HCT116 (cell line): ENCODE results near the gene CDC42BPB. TPM values are rescaled to one million over a fixed set of nuclear protein-coding genes. Genes with fewer than 3 reads are reported as not detected.

ENCODE experiments used
- ATAC-seq: fragments of 200-7000 bp; cut with Tn5 transposase; 2 replicates; pipeline ENCODE4 v1.9.1; 2020; ENCODE audit warnings: mild to moderate bottlenecking, moderate library complexity
- BruUV-seq: library from RNA; stranded (reverse); fragments of 400-500 nt; replicated peaks from 2 replicates; lab custom pipeline; 2021; lab: Mats Ljungman, UMichigan
- CTCF ChIA-PET: fragments of 300-600 bp; sonication (Branson Sonifier 250); formaldehyde crosslinking; loops from one replicate; lab custom pipeline; 2021; ENCODE audit warnings: antibody characterized with exemption; lab: Charles Lee
- POLR2A ChIA-PET: fragments of 300-600, 350-600 bp; sonication (Branson Sonifier 250); formaldehyde crosslinking; loops from one replicate; lab custom pipeline; 2021; ENCODE audit warnings: antibody characterized with exemption; lab: Charles Lee
- RAD21 ChIA-PET, 2 experiments: fragments of 300-600 bp; sonication (Branson Sonifier 250); formaldehyde crosslinking; loops; one replicate each; lab custom pipeline; 2023; ENCODE audit warnings: low total read pairs in 2 of 2; ENCODE audit not compliant: uncharacterized antibody in 2 of 2, unreplicated experiment in 2 of 2, low non-redundant PET in 1 of 2; lab: Charles Lee
- DNase-seq: peaks from one replicate; pipeline ENCODE4 v3.0.0-alpha.2; 2010; ENCODE audit warnings: low read depth, low spot score
- H2AFZ ChIP-seq: fragments of 200-600 bp; shearing (Covaris generic), sonication (generic); 2 replicates; pipeline ENCODE4 v1.6.1; 2017; ENCODE audit warnings: low read depth, mixed run types, mixed read lengths, antibody characterized with exemption, low read length; ENCODE audit not compliant: poor library complexity, severe bottlenecking
- H3K27ac ChIP-seq: 2 replicates; pipeline ENCODE4 v1.5.1; 2012; ENCODE audit warnings: low read depth, low read length
- H3K27me3 ChIP-seq: fragments of 200-600 bp; sonication (generic); 2 replicates; pipeline ENCODE4 v1.6.1; 2016; ENCODE audit warnings: mixed run types, low read length, mixed read lengths; ENCODE audit not compliant: insufficient read depth
- H3K36me3 ChIP-seq, 2 experiments: fragments of 200-500 bp in 1 of 2; fragments of 200-600 bp in 1 of 2; sonication (Bioruptor generic) in 1 of 2; sonication (generic) in 1 of 2; 2 replicates each; pipeline versions ENCODE4 v1.5.1 to v1.6.1; 2014 to 2016; ENCODE audit warnings: low read length in 2 of 2, inconsistent platforms in 1 of 2, mixed read lengths in 1 of 2, mixed run types in 1 of 2; ENCODE audit not compliant: insufficient read depth in 2 of 2, control insufficient read depth in 1 of 2
- H3K4me1 ChIP-seq, 2 experiments: fragments of 200-600 bp in 1 of 2; sonication (generic) in 1 of 2; 2 replicates each; pipeline versions ENCODE4 v1.5.1 to v1.6.1; 2012 to 2017; ENCODE audit warnings: low read length in 2 of 2, inconsistent platforms in 1 of 2, mild to moderate bottlenecking in 1 of 2, mixed read lengths in 1 of 2, mixed run types in 1 of 2, moderate library complexity in 1 of 2; ENCODE audit not compliant: insufficient read depth in 2 of 2, control insufficient read depth in 1 of 2
- H3K4me2 ChIP-seq: fragments of 200-600 bp; sonication (generic); 2 replicates; pipeline ENCODE4 v1.6.1; 2017; ENCODE audit warnings: mixed run types, low read length, mixed read lengths
- H3K4me3 ChIP-seq, 2 experiments: fragments of 200-600 bp in 1 of 2; sonication (generic) in 1 of 2; replicated peaks in 1 of 2; 2 replicates each; pipeline ENCODE4 v1.5.1; 2011 to 2016; ENCODE audit warnings: low read length in 2 of 2, control low read depth in 1 of 2, low read depth in 1 of 2, mild to moderate bottlenecking in 1 of 2, mixed read lengths in 1 of 2, mixed run types in 1 of 2
- H3K79me2 ChIP-seq: fragments of 200-600 bp; sonication (generic); 2 replicates; pipeline ENCODE4 v1.6.1; 2017; ENCODE audit warnings: mild to moderate bottlenecking, mixed run types, low read length, moderate library complexity, mixed read lengths; ENCODE audit not compliant: insufficient read depth
- H3K9ac ChIP-seq: fragments of 200-600 bp; sonication (generic); 2 replicates; pipeline ENCODE4 v1.6.1; 2016; ENCODE audit warnings: low read length, mixed read lengths
- H3K9me2 ChIP-seq: fragments of 200-600 bp; sonication (generic), shearing (Covaris generic); 2 replicates; pipeline ENCODE4 v1.6.1; 2017; ENCODE audit warnings: mixed run types, mild to moderate bottlenecking, moderate library complexity; ENCODE audit not compliant: insufficient read depth
- H3K9me3 ChIP-seq, 2 experiments: fragments of 200-500 bp in 1 of 2; fragments of 200-600 bp in 1 of 2; sonication (Bioruptor generic) in 1 of 2; sonication (generic) in 1 of 2; 2 replicates each; pipeline ENCODE4 v1.6.1; 2014 to 2017; ENCODE audit warnings: low read length in 2 of 2, mixed read lengths in 2 of 2, inconsistent platforms in 1 of 2, low read depth in 1 of 2, mild to moderate bottlenecking in 1 of 2, mixed run types in 1 of 2, moderate library complexity in 1 of 2; ENCODE audit not compliant: control insufficient read depth in 1 of 2, insufficient read depth in 1 of 2
- H4K20me1 ChIP-seq: fragments of 200-600 bp; sonication (generic), shearing (Covaris generic); 2 replicates; pipeline ENCODE4 v1.6.1; 2017; ENCODE audit warnings: mixed run types, mild to moderate bottlenecking, moderate library complexity; ENCODE audit not compliant: insufficient read depth
- CEBPB ChIP-seq: IDR thresholded peaks from 2 replicates; pipeline ENCODE4 v1.6.1; 2012; ENCODE audit warnings: low read depth
- EGR1 ChIP-seq: IDR thresholded peaks from 2 replicates; pipeline ENCODE4 v1.6.1; 2012; ENCODE audit warnings: low read depth
- EZH2 ChIP-seq: fragments of 200-600 bp; sonication (generic); IDR thresholded peaks from 2 replicates; pipeline ENCODE4 v1.6.1; 2017; ENCODE audit warnings: antibody characterized with exemption, mixed run types
- FOSL1 ChIP-seq: IDR thresholded peaks from 2 replicates; pipeline ENCODE4 v1.6.1; 2012; ENCODE audit warnings: low read depth
- JUND ChIP-seq: IDR thresholded peaks from 2 replicates; pipeline ENCODE4 v1.6.1; 2012
- MAX ChIP-seq: IDR thresholded peaks from 2 replicates; pipeline ENCODE4 v1.6.1; 2012
- POLR2A ChIP-seq: IDR thresholded peaks from 2 replicates; pipeline ENCODE4 v1.7.0; 2011; ENCODE audit warnings: borderline replicate concordance; ENCODE audit not compliant: insufficient read depth, insufficient read length; ENCODE audit errors: extremely low read depth
- RAD21 ChIP-seq: IDR thresholded peaks from 2 replicates; pipeline ENCODE4 v1.6.1; 2012; ENCODE audit warnings: low read depth, mild to moderate bottlenecking
- REST ChIP-seq: IDR thresholded peaks from 2 replicates; pipeline ENCODE4 v1.6.1; 2012; ENCODE audit warnings: low read depth
- SIN3A ChIP-seq: IDR thresholded peaks from 2 replicates; pipeline ENCODE4 v1.6.1; 2012; ENCODE audit warnings: low read depth
- ZBTB33 ChIP-seq: IDR thresholded peaks from 2 replicates; pipeline ENCODE4 v1.6.1; 2011; ENCODE audit warnings: mild to moderate bottlenecking, low read length, moderate library complexity; ENCODE audit not compliant: insufficient replicate concordance; ENCODE audit errors: extremely low read depth
- ZNF274 ChIP-seq: fragments of 200-500 bp; sonication (Bioruptor generic); IDR thresholded peaks from 2 replicates; pipeline ENCODE4 v1.6.1; 2014; ENCODE audit warnings: mild to moderate bottlenecking, low read depth, low read length, inconsistent platforms
- intact Hi-C: fragments of 100-400 bp; cut with micrococcal nuclease; formaldehyde crosslinking; loops from 2 replicates; pipeline ENCODE4 v1.10.0; 2022
- total RNA-seq: library from RNA; stranded (reverse); gene quantifications from one replicate; pipeline ENCODE4 v1.2.1, GENCODE V29; 2021; ENCODE audit not compliant: unreplicated experiment

Gene CDC42BPB
- total RNA-seq, 1 experiment from 2014 or later, result 85.6 TPM

GRCh38 chr14:102907980-102908730, 149.2 kb downstream of the CDC42BPB start:
- no peak overlapping the region for H3K4me3 ChIP-seq
- peaks cover 0 to 6% of the 10 kb centered on the region in 2 experiments; a peak in 1 of 4 replicates for H3K36me3 ChIP-seq
- ChIA-PET RAD21 (no interaction called here), CTCF (no interaction called here), POLR2A (no interaction called here)
- intact Hi-C loops, result no loop called here
- no TSS peak for BruUV-seq
- H3K9me2 ChIP-seq, result no peaks in the 10 kb centered on the region
- H3K9me3 ChIP-seq, result no peaks in the 10 kb centered on the region
- TF ChIP-seq FOSL1, result no peak
- no peak for TF ChIP-seq CEBPB
- no peak for TF ChIP-seq RAD21
- no peak for TF ChIP-seq JUND
- no peaks in the 10 kb centered on the region for H3K79me2 ChIP-seq
- H3K4me1 ChIP-seq, result no peaks in the 10 kb centered on the region
- ATAC-seq (no peak), DNase-seq (no peak)
- no peaks in the 10 kb centered on the region for H4K20me1 ChIP-seq
- no peaks in the 10 kb centered on the region for H3K27me3 ChIP-seq
- no peak overlapping the region for H2AFZ ChIP-seq
- H3K9ac ChIP-seq, result no peak overlapping the region
- no peak overlapping the region for H3K4me2 ChIP-seq
- H3K27ac ChIP-seq, result no peak overlapping the region

GRCh38 chr14:102907303-102907844, 150.0 kb downstream of the CDC42BPB start:
- RAD21 ChIA-PET, result no interaction called here
- Histone ChIP-seq H3K4me2 (no peak overlapping the region), H3K4me3 (no peak overlapping the region), H3K27me3 (no peaks in the 10 kb centered on the region), H2AFZ (no peak overlapping the region), H3K36me3 (peaks cover 0 to 7% of the 10 kb centered on the region in 2 experiments; a peak in 2 of 4 replicates), H3K9me3 (no peaks in the 10 kb centered on the region), H4K20me1 (no peaks in the 10 kb centered on the region), H3K27ac (no peak overlapping the region), H3K9ac (no peak overlapping the region), H3K4me1 (no peaks in the 10 kb centered on the region), H3K79me2 (no peaks in the 10 kb centered on the region), H3K9me2 (no peaks in the 10 kb centered on the region)
- CTCF ChIA-PET, result no interaction called here
- no TSS peak for BruUV-seq
- intact Hi-C loops, result no loop called here
- TF ChIP-seq ZNF274, result no peak
- no peak for TF ChIP-seq EZH2
- TF ChIP-seq MAX, result no peak
- TF ChIP-seq POLR2A, result no peak
- TF ChIP-seq RAD21, result no peak
- TF ChIP-seq EGR1, result no peak
- no peak for TF ChIP-seq SIN3A
- no peak for TF ChIP-seq ZBTB33
- no peak for TF ChIP-seq FOSL1
- TF ChIP-seq REST, result no peak
- DNase-seq (no peak), ATAC-seq (no peak)
- POLR2A ChIA-PET, result no interaction called here
